Rectal smooth muscle tissue (tissue), 1 donor: ENCODE results near the gene MPZL1.

ENCODE experiments used
- H3K27ac ChIP-seq: one replicate; pipeline ENCODE4 v1.7.0; 2013; ENCODE audit warnings: low read depth, low read length, inconsistent platforms
- H3K27me3 ChIP-seq: one replicate; pipeline ENCODE4 v1.7.0; 2013; ENCODE audit warnings: low read length; ENCODE audit not compliant: control insufficient read depth, insufficient read depth
- H3K36me3 ChIP-seq: one replicate; pipeline ENCODE4 v1.7.0; 2013; ENCODE audit warnings: low read length; ENCODE audit not compliant: control insufficient read depth, insufficient read depth
- H3K4me1 ChIP-seq: one replicate; pipeline ENCODE4 v1.7.0; 2013; ENCODE audit warnings: low read length; ENCODE audit not compliant: control insufficient read depth, insufficient read depth
- H3K4me3 ChIP-seq: one replicate; pipeline ENCODE4 v1.7.0; 2013; ENCODE audit warnings: low read length
- H3K9ac ChIP-seq: one replicate; pipeline ENCODE4 v1.7.0; 2013; ENCODE audit warnings: low read length

MPZL1 gene

DNA sequence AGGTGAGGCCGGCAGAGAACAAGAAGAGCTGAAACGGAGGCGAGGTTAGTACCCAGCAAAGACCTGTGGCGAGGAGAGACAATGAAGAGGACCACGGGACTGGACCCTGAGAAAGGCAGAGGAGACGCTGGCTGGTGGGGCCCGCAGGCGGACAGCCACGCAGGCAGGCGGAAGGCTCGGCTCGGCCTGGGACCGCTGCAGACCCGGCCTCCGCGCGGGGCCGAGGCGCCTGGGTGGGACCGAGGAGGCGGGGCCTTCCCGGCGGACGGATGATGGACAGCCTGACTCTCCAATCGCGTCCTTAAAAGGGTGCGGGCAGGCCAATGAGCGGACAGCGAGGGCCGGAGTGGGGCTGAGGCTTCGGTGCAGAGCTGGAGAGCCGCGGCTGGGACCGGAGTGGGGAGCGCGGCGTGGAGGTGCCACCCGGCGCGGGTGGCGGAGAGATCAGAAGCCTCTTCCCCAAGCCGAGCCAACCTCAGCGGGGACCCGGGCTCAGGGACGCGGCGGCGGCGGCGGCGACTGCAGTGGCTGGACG is at the start of gene MPZL1:
TSS of gene MPZL1 (plus strand) at position 366 of the 535 bp plus-strand sequence. CDS start 170 bp downstream, outside the sequence.
- H3K4me1 ChIP-seq: peaks cover 8% of the 10 kb centered on the region
- H3K9ac ChIP-seq: peak within 1 kb of the TSS; percentile 60
- peak within 1 kb of the TSS; percentile 57 for H3K4me3 ChIP-seq
- no peaks in the 10 kb centered on the region for H3K27me3 ChIP-seq
- H3K36me3 ChIP-seq: no peaks in the 10 kb centered on the region
- peak within 1 kb of the TSS; percentile 76 for H3K27ac ChIP-seq

GRCh38 chr1:167672831-167673230 is 49.0 kb upstream of the MPZL1 start:
- Histone ChIP-seq H3K27me3 (no peaks in the 10 kb centered on the region), H3K27ac (no peak overlapping the region), H3K4me1 (no peaks in the 10 kb centered on the region), H3K9ac (no peak overlapping the region), H3K36me3 (no peaks in the 10 kb centered on the region), H3K4me3 (no peak overlapping the region)

GRCh38 chr1:167673265-167673664 is 48.5 kb upstream of the MPZL1 start:
- Histone ChIP-seq H3K27ac (no peak overlapping the region), H3K4me1 (no peaks in the 10 kb centered on the region), H3K36me3 (no peaks in the 10 kb centered on the region), H3K9ac (no peak overlapping the region), H3K27me3 (no peaks in the 10 kb centered on the region), H3K4me3 (no peak overlapping the region)

DNA sequence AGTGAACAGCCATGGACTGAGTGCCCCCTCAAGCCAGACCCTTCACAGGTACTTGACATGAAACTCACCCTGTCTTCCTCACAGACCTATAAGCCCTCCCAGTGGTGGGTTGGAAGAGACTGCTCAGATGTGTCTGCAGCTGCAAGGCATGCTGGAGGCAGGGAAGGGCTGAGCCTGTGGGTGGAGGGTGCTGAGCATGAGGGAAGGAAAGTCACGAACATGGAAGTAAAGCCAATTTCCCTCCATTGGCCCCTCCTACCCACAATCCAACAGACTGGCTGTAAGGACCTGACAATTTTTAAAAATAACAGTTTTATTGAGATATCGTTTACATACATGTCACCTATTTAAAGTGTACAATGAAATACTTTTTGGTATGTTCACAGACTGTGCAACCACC is 47.6 kb upstream of the MPZL1 start:
- no peaks in the 10 kb centered on the region for H3K27me3 ChIP-seq
- H3K27ac ChIP-seq: no peak overlapping the region
- no peaks in the 10 kb centered on the region for H3K36me3 ChIP-seq
- no peak overlapping the region for H3K4me3 ChIP-seq
- no peak overlapping the region for H3K9ac ChIP-seq
- H3K4me1 ChIP-seq: no peaks in the 10 kb centered on the region

GRCh38 chr1:167675440-167675839 is 46.3 kb upstream of the MPZL1 start:
- no peak overlapping the region for H3K4me3 ChIP-seq
- no peaks in the 10 kb centered on the region for H3K27me3 ChIP-seq
- H3K27ac ChIP-seq: no peak overlapping the region
- H3K36me3 ChIP-seq: no peaks in the 10 kb centered on the region
- H3K9ac ChIP-seq: no peak overlapping the region
- no peaks in the 10 kb centered on the region for H3K4me1 ChIP-seq

GRCh38 chr1:167676205-167676915 is 45.4 kb upstream of the MPZL1 start:
- Histone ChIP-seq H3K27ac (no peak overlapping the region), H3K4me3 (no peak overlapping the region), H3K4me1 (peaks cover 3% of the 10 kb centered on the region), H3K9ac (no peak overlapping the region), H3K36me3 (no peaks in the 10 kb centered on the region), H3K27me3 (no peaks in the 10 kb centered on the region)

DNA sequence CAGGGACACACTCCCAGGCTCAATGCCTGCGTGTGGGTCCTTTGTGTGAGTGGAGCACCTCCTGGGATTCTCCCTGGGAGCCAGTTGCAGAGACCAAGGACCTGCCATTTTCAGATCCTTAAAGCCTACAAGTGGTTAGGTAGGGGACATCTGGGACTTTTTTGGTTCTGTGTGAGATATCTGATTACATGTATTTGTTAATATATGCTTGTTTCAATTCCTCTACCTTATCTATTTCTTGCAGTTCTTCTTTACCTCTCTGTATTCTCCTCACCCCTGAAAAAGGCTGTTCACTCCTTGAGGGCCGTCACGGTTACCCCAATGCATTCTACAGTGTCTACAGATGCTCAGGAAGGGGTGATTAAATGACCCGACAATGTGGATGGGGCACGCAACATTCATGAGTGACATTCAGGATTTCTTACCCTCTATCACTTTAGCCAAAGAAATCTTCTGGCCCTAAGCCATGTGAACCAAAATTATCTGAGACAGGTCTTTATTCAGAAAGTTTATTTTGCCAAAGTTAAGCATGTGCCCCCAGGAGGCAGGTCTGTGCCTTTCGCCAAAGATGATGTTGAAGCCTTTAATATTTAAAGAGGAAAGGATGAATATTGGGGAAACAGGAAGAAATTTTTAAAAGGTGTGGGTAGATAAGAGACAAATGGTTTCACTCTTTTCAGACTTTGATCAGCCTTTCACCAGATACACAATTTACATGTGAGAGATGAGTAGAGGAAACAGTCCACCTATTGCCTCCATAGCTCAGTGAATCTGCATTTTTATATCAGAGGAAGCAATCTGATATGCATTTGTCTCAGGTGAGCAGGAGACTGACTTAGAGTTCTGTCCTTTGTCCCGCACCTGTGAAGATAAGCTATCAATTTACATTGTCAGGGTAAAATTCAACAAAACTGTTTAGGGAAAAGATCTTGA is 44.6 kb upstream of the MPZL1 start:
- Histone ChIP-seq H3K27me3 (no peaks in the 10 kb centered on the region), H3K9ac (no peak overlapping the region), H3K4me1 (peaks cover 8% of the 10 kb centered on the region), H3K36me3 (no peaks in the 10 kb centered on the region), H3K27ac (no peak overlapping the region), H3K4me3 (no peak overlapping the region)

- H3K9ac ChIP-seq: no peak overlapping the region
Measured at GRCh38 chr1:167678422-167678821, 43.4 kb upstream of the MPZL1 start.

DNA sequence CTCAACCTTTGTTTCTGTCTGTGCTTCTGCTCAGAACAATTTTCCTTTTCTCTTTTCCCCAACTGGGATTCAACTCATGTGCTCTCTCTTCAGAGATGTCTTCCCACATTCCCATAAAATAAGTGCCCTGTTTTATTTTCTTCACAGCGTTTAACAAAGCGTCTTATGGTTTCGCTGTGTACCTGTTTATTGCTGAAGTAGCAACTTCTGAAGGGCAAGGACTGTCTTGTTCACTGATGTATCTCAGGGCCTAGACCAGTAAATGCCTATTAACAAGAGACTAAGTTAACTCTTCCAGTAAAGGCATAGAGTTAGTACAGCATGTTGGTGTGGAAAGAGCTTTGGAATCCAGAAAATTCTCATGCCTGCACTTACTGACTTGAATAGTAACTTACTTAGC is 42.9 kb upstream of the MPZL1 start:
- Histone ChIP-seq H3K4me1 (peaks cover 10% of the 10 kb centered on the region), H3K36me3 (no peaks in the 10 kb centered on the region), H3K9ac (no peak overlapping the region), H3K27ac (no peak overlapping the region), H3K4me3 (no peak overlapping the region), H3K27me3 (no peaks in the 10 kb centered on the region)

More at GRCh38 chr1:167678422-167678821, 43.4 kb upstream of the MPZL1 start:
- no peak overlapping the region for H3K27ac ChIP-seq
- peaks cover 10% of the 10 kb centered on the region for H3K4me1 ChIP-seq
- no peak overlapping the region for H3K4me3 ChIP-seq
- H3K27me3 ChIP-seq: no peaks in the 10 kb centered on the region
- no peaks in the 10 kb centered on the region for H3K36me3 ChIP-seq

DNA sequence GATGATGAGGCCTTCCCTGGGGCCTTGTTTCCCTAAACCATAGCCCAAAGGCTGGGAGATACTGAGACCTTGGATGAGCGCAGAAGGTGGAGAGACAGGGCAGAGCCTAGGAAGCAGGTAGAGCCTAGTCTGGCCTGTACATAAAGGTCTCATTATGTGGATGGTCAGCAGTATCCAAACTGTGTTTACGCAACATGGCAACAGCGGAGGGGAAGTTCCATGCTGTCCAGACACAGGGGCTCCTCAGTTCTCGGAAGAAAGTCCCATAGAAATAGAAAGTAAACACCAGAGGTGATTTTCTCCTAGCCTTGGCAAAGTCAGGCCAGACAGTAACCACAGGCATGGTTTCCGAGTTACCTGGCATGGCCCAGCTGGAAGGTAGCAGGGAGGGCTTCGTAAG is 42.1 kb upstream of the MPZL1 start:
- Histone ChIP-seq H3K4me1 (peaks cover 13% of the 10 kb centered on the region), H3K36me3 (no peaks in the 10 kb centered on the region), H3K27ac (no peak overlapping the region), H3K27me3 (no peaks in the 10 kb centered on the region), H3K9ac (no peak overlapping the region), H3K4me3 (no peak overlapping the region)

DNA sequence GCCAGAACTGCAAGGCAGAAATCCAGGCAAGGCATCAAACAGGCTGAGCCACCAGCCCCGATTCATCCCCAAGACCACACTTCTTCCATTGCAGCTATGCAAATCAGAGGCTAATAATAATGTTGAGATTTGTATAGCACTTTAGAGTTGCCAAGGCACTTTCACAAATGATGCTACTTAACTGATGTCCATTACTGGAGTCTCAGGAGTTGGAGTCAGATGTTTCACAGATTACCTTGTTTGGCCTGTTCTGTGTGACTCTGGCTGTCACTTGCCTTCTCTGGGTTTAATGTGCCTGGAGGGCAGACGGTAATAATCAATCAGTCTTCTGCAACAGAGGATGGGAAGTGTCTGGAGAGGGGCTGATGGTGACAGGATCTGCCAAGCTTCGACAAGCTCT is 40.8 kb upstream of the MPZL1 start:
- Histone ChIP-seq H3K27ac (no peak overlapping the region), H3K36me3 (no peaks in the 10 kb centered on the region), H3K4me1 (peaks cover 21% of the 10 kb centered on the region)

DNA sequence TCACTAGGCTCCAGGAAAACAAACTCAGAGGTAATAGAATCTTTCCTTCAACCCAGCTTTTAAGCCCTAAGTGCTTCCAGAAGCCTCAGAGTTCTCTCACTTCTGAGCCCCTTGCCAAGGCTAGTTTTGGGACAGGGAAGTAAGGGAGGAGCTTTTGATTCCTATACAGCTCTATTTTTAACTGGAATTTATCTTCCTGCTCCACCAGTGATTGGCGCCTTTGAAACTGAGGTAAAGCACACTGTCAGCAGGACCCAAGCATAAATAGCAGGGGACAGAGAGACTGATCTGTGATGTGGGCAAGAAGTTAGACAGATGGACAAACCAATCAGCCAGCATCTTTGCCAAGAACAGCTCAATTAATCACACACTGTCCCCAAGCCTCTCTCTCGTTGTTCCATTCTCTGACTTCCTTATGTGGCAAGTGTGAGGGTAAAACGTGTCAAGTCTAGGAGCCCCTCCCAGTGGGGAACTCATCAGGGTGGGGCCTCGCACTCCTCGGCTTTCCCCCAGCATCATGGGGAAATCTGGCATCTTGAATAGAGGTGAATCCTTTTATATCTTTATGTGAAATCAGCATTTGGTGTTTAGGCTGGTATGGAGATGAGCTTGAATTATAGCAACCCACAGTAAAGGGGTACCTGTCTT is 40.2 kb upstream of the MPZL1 start:
- H3K27me3 ChIP-seq: no peaks in the 10 kb centered on the region
- H3K27ac ChIP-seq: no peak overlapping the region
- peaks cover 27% of the 10 kb centered on the region for H3K4me1 ChIP-seq
- no peaks in the 10 kb centered on the region for H3K36me3 ChIP-seq
- H3K9ac ChIP-seq: no peak overlapping the region
- no peak overlapping the region for H3K4me3 ChIP-seq

More for the DNA sequence above, 40.8 kb upstream of the MPZL1 start:
- no peak overlapping the region for H3K9ac ChIP-seq
- no peaks in the 10 kb centered on the region for H3K27me3 ChIP-seq
- H3K4me3 ChIP-seq: no peak overlapping the region
